Mesenchymal stem cell (in vitro differentiated cells and primary cell): ENCODE results near the gene OTOL1. TPM values are rescaled to one million over a fixed set of nuclear protein-coding genes. Genes with fewer than 3 reads are reported as not detected.

Experiments used
- DNase-seq: peaks from one replicate; pipeline ENCODE4 v3.0.0-alpha.2; 2013
- H2AFZ ChIP-seq: one replicate; pipeline ENCODE4 v1.6.1; 2013; ENCODE audit warnings: low read depth, mild to moderate bottlenecking, control low read depth, inconsistent platforms, low read length, moderate library complexity
- H2AK5ac ChIP-seq: 2 replicates; pipeline ENCODE4 v1.6.1; 2013; ENCODE audit warnings: low read length, moderate library complexity, mild to moderate bottlenecking, inconsistent platforms; ENCODE audit not compliant: severe bottlenecking
- H2BK120ac ChIP-seq: one replicate; pipeline ENCODE4 v1.6.1; 2013; ENCODE audit warnings: low read depth, mild to moderate bottlenecking, inconsistent platforms, low read length, moderate library complexity
- H2BK12ac ChIP-seq, 2 experiments: one replicate each; pipeline ENCODE4 v1.6.1; 2013; ENCODE audit warnings: inconsistent platforms in 2 of 2, low read length in 2 of 2, mild to moderate bottlenecking in 2 of 2, moderate library complexity in 2 of 2, control low read depth in 1 of 2
- H2BK15ac ChIP-seq: one replicate; pipeline ENCODE4 v1.6.1; 2013; ENCODE audit warnings: mild to moderate bottlenecking, low read depth, inconsistent platforms; ENCODE audit not compliant: poor library complexity, severe bottlenecking
- H2BK5ac ChIP-seq: 2 replicates; pipeline ENCODE4 v1.6.1; 2013; ENCODE audit warnings: low read depth, mild to moderate bottlenecking, low read length, control low read depth, inconsistent platforms; ENCODE audit not compliant: poor library complexity, severe bottlenecking
- H3K14ac ChIP-seq, 2 experiments: one replicate each; pipeline ENCODE4 v1.6.1; 2013; ENCODE audit warnings: inconsistent platforms in 2 of 2, low read length in 2 of 2, control low read depth in 1 of 2, mild to moderate bottlenecking in 1 of 2, moderate library complexity in 1 of 2
- H3K18ac ChIP-seq, 2 experiments: one replicate each; pipeline ENCODE4 v1.6.1; 2013; ENCODE audit warnings: inconsistent platforms in 2 of 2, low read length in 2 of 2, control low read depth in 1 of 2, low read depth in 1 of 2, mild to moderate bottlenecking in 1 of 2
- H3K23ac ChIP-seq, 2 experiments: one replicate each; pipeline ENCODE4 v1.6.1; 2013; ENCODE audit warnings: inconsistent platforms in 2 of 2, low read length in 2 of 2, mild to moderate bottlenecking in 2 of 2, moderate library complexity in 2 of 2, control low read depth in 1 of 2
- H3K27ac ChIP-seq: 2 replicates; pipeline ENCODE4 v1.5.1; 2013; ENCODE audit warnings: mild to moderate bottlenecking, moderate library complexity, low read length, control low read depth, inconsistent platforms; ENCODE audit not compliant: poor library complexity, severe bottlenecking
- H3K27me3 ChIP-seq, 2 experiments: 2 replicates each; pipeline versions ENCODE4 v1.6.1 to v1.7.0; 2013; ENCODE audit warnings: low read length in 2 of 2, mild to moderate bottlenecking in 2 of 2, moderate library complexity in 2 of 2, control low read depth in 1 of 2, inconsistent platforms in 1 of 2; ENCODE audit not compliant: control insufficient read depth in 1 of 2, insufficient read depth in 1 of 2
- H3K36me3 ChIP-seq, 2 experiments: 2 replicates each; pipeline versions ENCODE4 v1.6.1 to v1.7.0; 2013; ENCODE audit warnings: low read length in 2 of 2, control low read depth in 1 of 2, inconsistent platforms in 1 of 2, low read depth in 1 of 2, mild to moderate bottlenecking in 1 of 2; ENCODE audit not compliant: insufficient read depth in 2 of 2, control insufficient read depth in 1 of 2
- H3K4ac ChIP-seq, 2 experiments: one replicate each; pipeline ENCODE4 v1.6.1; 2013; ENCODE audit warnings: inconsistent platforms in 2 of 2, low read length in 2 of 2, mild to moderate bottlenecking in 2 of 2, moderate library complexity in 2 of 2, control low read depth in 1 of 2, low read depth in 1 of 2
- H3K4me1 ChIP-seq: 2 replicates; pipeline ENCODE4 v1.6.1; 2013; ENCODE audit warnings: low read depth, low read length, control low read depth; ENCODE audit not compliant: control insufficient read depth, insufficient read depth
- H3K4me2 ChIP-seq: 2 replicates; pipeline ENCODE4 v1.6.1; 2013; ENCODE audit warnings: low read length, mild to moderate bottlenecking, inconsistent platforms; ENCODE audit not compliant: poor library complexity, severe bottlenecking
- H3K4me3 ChIP-seq, 2 experiments: 2 replicates each; pipeline versions ENCODE4 v1.5.1 to v1.7.0; 2013; ENCODE audit warnings: low read length in 2 of 2, mild to moderate bottlenecking in 2 of 2, control low read depth in 1 of 2, low read depth in 1 of 2; ENCODE audit not compliant: insufficient read depth in 1 of 2
- H3K79me1 ChIP-seq: replicated peaks from 2 replicates; pipeline ENCODE4 v1.6.1; 2013; ENCODE audit warnings: mild to moderate bottlenecking, control low read depth, low read length, inconsistent platforms; ENCODE audit not compliant: poor library complexity, severe bottlenecking
- H3K9ac ChIP-seq: 2 replicates; pipeline ENCODE4 v1.7.0; 2013; ENCODE audit warnings: mild to moderate bottlenecking, low read length, moderate library complexity
- H3K9me3 ChIP-seq: 2 replicates; pipeline ENCODE4 v1.7.0; 2013; ENCODE audit warnings: mild to moderate bottlenecking, low read length; ENCODE audit not compliant: control insufficient read depth
- H4K8ac ChIP-seq: one replicate; pipeline ENCODE4 v1.6.1; 2013; ENCODE audit warnings: inconsistent platforms, mild to moderate bottlenecking, low read length, moderate library complexity
- H4K91ac ChIP-seq: one replicate; pipeline ENCODE4 v1.6.1; 2013; ENCODE audit warnings: mild to moderate bottlenecking, low read length, inconsistent platforms
- WGBS: methylation state at CpG from one replicate; pipeline ENCODE4 v1.1.7; 2013; ENCODE audit warnings: mixed read lengths; 5-methylcytosine and 5-hydroxymethylcytosine counted together
- polyA plus RNA-seq, 2 experiments: library from polyadenylated mRNA; stranded (reverse); fragments of 200-250 nt; gene quantifications; one replicate each; pipeline ENCODE4 v1.2.3, GENCODE V29; 2013

Gene OTOL1
- not detected for polyA plus RNA-seq (2013, experiment 1 of 2)
- not detected for polyA plus RNA-seq (2013, experiment 2 of 2)

DNA sequence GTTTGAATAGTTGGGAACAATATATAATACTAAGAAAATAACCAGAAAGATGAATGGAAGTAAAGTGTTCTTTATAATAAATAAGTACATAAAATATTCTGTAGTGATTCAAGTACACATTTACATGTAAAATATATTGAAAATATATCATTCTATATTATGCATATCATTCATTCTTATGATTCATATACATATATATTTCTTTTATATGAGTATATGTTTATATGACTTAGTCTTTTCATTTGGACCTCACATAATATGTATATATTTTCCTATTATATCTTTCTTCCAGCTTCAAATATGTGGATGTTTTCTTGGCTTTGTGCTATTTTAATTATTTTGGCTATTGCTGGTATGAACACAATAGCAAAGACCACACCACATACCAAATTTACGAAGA lies at the start of gene OTOL1:
OTOL1 (plus strand) TSS at position 301 of the 400 bp plus-strand sequence; CDS start at position 301, 0 bp downstream.
- no peak within 1 kb of the TSS for H2AFZ ChIP-seq

GRCh38 chr3:161449785-161450184 lies 46.8 kb upstream of the OTOL1 start:
- Histone ChIP-seq H3K27me3 (no peaks in the 10 kb centered on the region), H3K4ac (no peak overlapping the region), H3K4me1 (no peaks in the 10 kb centered on the region), H3K4me2 (no peak overlapping the region), H3K18ac (no peak overlapping the region), H3K27ac (no peak overlapping the region), H3K4me3 (no peak overlapping the region), H4K91ac (no peak overlapping the region), H3K9me3 (no peaks in the 10 kb centered on the region), H2BK5ac (no peak overlapping the region), H3K36me3 (no peaks in the 10 kb centered on the region), H3K14ac (no peak overlapping the region), H4K8ac (no peak overlapping the region), H3K79me1 (no peaks in the 10 kb centered on the region), H2BK120ac (no peak overlapping the region), H3K23ac (no peak overlapping the region), H2BK15ac (no peak overlapping the region), H2AFZ (no peak overlapping the region), H2BK12ac (no peak overlapping the region), H3K9ac (no peak overlapping the region), H2AK5ac (no peak overlapping the region)
- WGBS: 100% methylated on average over 2 of the region's 2 CpGs
- DNase-seq: no peak

More for the DNA sequence above, at the start of gene OTOL1:
- Histone ChIP-seq H3K9me3 (peaks cover 8% of the 10 kb centered on the region), H3K14ac (no peak within 1 kb of the TSS), H3K27ac (no peak within 1 kb of the TSS), H3K79me1 (no peaks in the 10 kb centered on the region), H3K4me2 (no peak within 1 kb of the TSS), H3K27me3 (no peaks in the 10 kb centered on the region), H2BK5ac (no peak within 1 kb of the TSS), H4K8ac (no peak within 1 kb of the TSS), H2BK15ac (no peak within 1 kb of the TSS), H2BK12ac (no peak within 1 kb of the TSS), H3K4me3 (no peak within 1 kb of the TSS), H2BK120ac (no peak within 1 kb of the TSS), H3K18ac (no peak within 1 kb of the TSS), H3K9ac (no peak within 1 kb of the TSS), H3K23ac (no peak within 1 kb of the TSS), H4K91ac (no peak within 1 kb of the TSS), H3K4ac (no peak within 1 kb of the TSS), H3K36me3 (no peaks in the 10 kb centered on the region), H3K4me1 (no peaks in the 10 kb centered on the region), H2AK5ac (no peak within 1 kb of the TSS)
- WGBS: 71% methylated on average over 1 of the region's 1 CpG
- no peak for DNase-seq

DNA sequence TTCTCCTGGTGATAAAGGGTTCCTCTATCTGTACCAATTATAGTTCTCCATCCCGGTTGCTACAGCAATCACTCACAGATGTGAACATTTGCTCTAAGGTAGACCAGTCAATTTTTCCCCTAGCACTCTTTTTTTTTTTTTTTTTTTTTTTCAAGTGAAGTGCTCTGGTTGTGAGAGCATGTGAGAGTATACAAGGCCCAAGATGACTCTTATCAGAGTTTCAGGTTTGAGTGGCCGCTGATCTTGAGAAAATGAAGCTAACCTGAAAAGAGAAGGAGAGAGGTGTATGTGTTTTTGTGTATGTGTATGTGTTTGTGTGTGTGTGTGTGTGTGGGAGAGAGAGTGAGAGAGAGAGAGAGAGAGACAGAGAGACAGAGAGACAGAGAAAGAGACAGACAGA lies 44.4 kb upstream of the OTOL1 start:
- H4K91ac ChIP-seq: no peak overlapping the region
- H3K4me3 ChIP-seq: no peak overlapping the region
- H2AFZ ChIP-seq: no peak overlapping the region
- peaks cover 5% of the 10 kb centered on the region for H3K9me3 ChIP-seq
- H3K27me3 ChIP-seq: no peaks in the 10 kb centered on the region
- H3K18ac ChIP-seq: no peak overlapping the region
- H3K23ac ChIP-seq: no peak overlapping the region
- no peak overlapping the region for H2AK5ac ChIP-seq
- no peaks in the 10 kb centered on the region for H3K4me1 ChIP-seq
- H3K27ac ChIP-seq: no peak overlapping the region
- no peak overlapping the region for H3K4me2 ChIP-seq
- H3K4ac ChIP-seq: no peak overlapping the region
- WGBS: 89% methylated on average over 2 of the region's 2 CpGs
- no peaks in the 10 kb centered on the region for H3K36me3 ChIP-seq
- H2BK15ac ChIP-seq: no peak overlapping the region
- no peak overlapping the region for H3K14ac ChIP-seq
- H2BK120ac ChIP-seq: no peak overlapping the region
- H4K8ac ChIP-seq: no peak overlapping the region
- no peak overlapping the region for H2BK12ac ChIP-seq
- H3K79me1 ChIP-seq: no peaks in the 10 kb centered on the region
- no peak overlapping the region for H3K9ac ChIP-seq
- no peak for DNase-seq
- no peak overlapping the region for H2BK5ac ChIP-seq

GRCh38 chr3:161454615-161455014 lies 42.0 kb upstream of the OTOL1 start:
- H4K8ac ChIP-seq: no peak overlapping the region
- 42% methylated on average over 2 of the region's 2 CpGs for WGBS
- no peaks in the 10 kb centered on the region for H3K4me1 ChIP-seq
- H2AK5ac ChIP-seq: no peak overlapping the region
- H3K79me1 ChIP-seq: no peaks in the 10 kb centered on the region
- H3K23ac ChIP-seq: no peak overlapping the region
- H2BK12ac ChIP-seq: no peak overlapping the region
- H3K4ac ChIP-seq: no peak overlapping the region
- no peak overlapping the region for H3K4me3 ChIP-seq
- H3K18ac ChIP-seq: no peak overlapping the region
- no peak overlapping the region for H2BK5ac ChIP-seq
- no peak overlapping the region for H2AFZ ChIP-seq
- DNase-seq: peak; percentile 7
- H2BK15ac ChIP-seq: no peak overlapping the region
- H3K9ac ChIP-seq: no peak overlapping the region
- H3K14ac ChIP-seq: no peak overlapping the region
- H3K4me2 ChIP-seq: no peak overlapping the region
- no peaks in the 10 kb centered on the region for H3K36me3 ChIP-seq
- no peak overlapping the region for H3K27ac ChIP-seq
- no peak overlapping the region for H4K91ac ChIP-seq
- no peaks in the 10 kb centered on the region for H3K27me3 ChIP-seq
- H2BK120ac ChIP-seq: no peak overlapping the region
- peaks cover 8% of the 10 kb centered on the region for H3K9me3 ChIP-seq
